ENCODE results near the gene ZNF554. TPM values are rescaled to one million over a fixed set of nuclear protein-coding genes. Genes with fewer than 3 reads are reported as not detected.
"Not testable (repeated sequence)": the region's sequence is repeated elsewhere in the genome, so short reads cannot be mapped to it uniquely, and the experiment has no call there.

ZNF554 gene
- total RNA-seq, 1 donor from 2014 or later, result 6.5 TPM

- no peak for DNase-seq (ENCODE audit: low read depth)
Observed at GRCh38 chr19:2790557-2791271, 29.0 kb upstream of the ZNF554 start.

GRCh38 chr19:2791440-2791839 is 28.2 kb upstream of the ZNF554 start:
- DNase-seq (ENCODE audit: low read depth), result no peak

- DNase-seq (ENCODE audit: low read depth), result no peak
Observed at GRCh38 chr19:2791876-2792275, 27.8 kb upstream of the ZNF554 start.

DNA sequence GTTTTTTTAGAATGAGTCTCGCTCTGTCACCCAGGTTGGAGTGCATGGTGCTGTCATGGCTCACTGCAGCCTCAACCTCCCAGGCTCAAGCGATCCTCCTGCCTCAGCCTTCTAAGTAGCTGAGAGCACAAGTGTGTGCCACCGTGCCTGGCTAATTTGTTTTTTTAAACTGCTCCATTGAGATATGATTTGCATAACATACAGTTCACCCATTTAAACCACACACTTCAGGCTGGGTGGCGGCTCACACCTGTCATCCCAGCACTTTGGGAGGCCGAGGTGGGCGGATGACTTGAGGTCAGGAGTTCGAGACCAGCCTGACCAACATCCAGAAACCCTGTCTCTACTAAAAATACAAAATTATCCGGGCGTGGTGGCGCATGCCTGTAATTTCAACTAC is 27.0 kb upstream of the ZNF554 start:
- not testable (repeated sequence) for DNase-seq (ENCODE audit: low read depth)

DNA sequence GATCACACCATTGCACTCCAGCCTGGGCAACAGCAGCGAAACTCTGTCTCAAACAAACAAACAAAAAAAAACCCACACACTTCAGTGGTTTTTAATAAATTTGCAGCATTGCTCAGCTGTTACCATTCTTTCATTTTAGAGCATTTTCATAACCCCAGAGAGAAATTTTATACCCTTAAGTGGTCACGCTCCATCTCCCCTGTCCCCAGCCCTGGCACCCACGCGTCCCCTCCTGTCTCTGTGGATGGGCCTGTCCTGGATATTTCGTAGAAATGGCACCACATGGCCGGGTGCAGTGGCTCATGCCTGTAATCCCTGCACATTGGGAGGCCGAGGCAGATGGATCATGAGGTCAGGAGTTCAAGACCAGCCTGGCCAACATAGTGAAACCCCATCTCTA is 26.5 kb upstream of the ZNF554 start:
- DNase-seq (ENCODE audit: low read depth), result no peak

- DNase-seq (ENCODE audit: low read depth), result no peak
Observed at GRCh38 chr19:2793577-2793976, 26.1 kb upstream of the ZNF554 start.

DNA sequence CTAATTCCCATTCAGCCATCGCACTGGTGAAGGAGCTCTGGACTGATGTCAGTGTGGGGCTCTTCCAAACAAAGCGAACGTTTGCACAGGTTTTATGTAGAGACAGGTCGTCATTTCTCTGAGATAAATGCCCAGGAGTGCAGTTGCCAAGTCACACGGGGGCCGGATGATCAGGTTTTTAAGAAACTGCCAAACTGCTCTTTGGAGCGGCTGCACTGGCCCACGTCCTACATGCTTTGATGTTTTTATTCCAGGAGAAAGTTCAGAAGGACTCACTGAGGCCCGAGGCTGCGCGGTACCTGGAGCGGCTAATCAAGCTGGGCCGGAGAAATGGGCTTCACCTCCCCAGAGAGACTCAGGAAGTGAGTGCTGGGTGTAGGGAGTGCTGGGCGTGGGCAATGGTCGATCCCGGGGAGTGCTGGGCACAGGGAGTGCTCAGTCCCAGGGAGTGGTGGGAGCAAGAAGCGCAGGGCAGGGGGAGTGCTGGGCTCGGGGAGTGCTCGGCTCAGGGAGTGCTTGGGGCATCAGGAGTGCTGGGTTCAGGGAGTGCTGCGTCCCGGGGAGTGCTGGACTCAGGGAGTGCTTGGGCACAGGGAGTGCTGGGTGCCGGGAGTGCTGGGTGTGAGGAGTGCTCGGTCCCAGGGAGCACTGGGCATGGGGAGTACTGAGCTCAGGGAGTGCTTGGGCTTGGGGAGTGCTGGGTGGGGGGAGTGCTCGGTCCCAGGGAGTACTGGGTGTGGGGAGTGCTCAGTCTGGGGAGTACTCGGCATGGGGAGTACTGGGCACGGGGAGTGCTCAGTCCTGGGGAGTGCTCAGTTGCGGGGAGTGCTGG is 23.6 kb upstream of the ZNF554 start:
- no peak for DNase-seq (ENCODE audit: low read depth)

DNA sequence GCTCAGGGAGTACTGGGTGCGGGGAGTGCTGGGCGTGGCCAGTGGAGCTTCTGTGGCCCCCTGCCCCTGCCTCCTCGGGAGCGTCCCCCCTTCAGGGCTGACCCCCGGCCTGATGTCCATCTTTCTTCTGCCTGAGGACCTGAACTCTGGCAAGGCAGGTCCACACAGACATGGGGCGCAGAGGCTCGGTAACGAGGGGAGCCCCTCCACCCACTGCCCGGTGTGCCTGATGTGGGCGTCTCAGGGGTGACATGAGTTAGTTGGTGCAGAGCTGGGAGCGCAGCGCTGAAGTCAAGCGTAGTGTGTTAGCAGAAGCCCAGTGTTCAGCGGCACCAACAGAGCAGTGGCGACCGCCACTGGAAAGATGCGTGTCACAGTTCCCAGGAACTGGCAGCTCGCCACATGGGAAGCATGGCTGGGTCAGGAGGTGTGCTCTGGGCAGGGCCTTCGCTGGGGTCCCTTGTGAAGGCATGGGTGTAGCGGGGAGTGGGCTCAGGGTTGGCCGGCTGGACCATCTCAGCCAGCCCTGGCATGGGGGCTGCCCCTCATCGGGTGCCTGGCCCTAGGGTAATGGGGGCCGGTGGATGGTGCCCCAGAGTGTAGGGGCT is 22.9 kb upstream of the ZNF554 start:
- DNase-seq (ENCODE audit: low read depth), result no peak

- no peak for DNase-seq (ENCODE audit: low read depth)
Observed at GRCh38 chr19:2797280-2797679, 22.4 kb upstream of the ZNF554 start.

- DNase-seq (ENCODE audit: low read depth), result peak; percentile 81
Observed at GRCh38 chr19:2798158-2798685, 21.4 kb upstream of the ZNF554 start.

GRCh38 chr19:2798733-2799132 is 20.9 kb upstream of the ZNF554 start:
- peak; percentile 48 for DNase-seq (ENCODE audit: low read depth)

GRCh38 chr19:2799273-2800020 is 20.2 kb upstream of the ZNF554 start:
- DNase-seq (ENCODE audit: low read depth), result no peak

DNA sequence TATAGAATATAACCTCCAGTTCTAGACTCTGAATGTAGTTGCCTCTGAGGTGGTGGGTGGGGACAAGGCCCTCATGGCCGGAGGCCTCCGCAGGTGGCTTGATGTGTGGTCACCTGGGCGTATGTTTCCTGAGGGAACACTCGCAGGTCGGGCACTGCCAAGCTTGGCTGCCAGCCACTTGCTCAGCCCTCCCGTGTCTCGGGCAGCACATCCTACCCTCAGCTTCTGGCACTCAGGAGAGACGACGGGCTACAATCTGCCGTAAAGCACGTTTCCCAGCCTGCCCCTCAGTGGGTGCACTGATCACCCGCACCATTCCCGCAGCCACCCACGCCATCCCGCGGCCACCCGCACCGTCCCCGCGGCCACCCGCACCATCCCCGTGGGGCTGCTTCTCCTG is 19.2 kb upstream of the ZNF554 start:
- DNase-seq (ENCODE audit: low read depth), result no peak

GRCh38 chr19:2802826-2803225 is 16.8 kb upstream of the ZNF554 start:
- DNase-seq (ENCODE audit: low read depth), result no peak

- DNase-seq (ENCODE audit: low read depth), result no peak
Observed at GRCh38 chr19:2803486-2804155, 16.0 kb upstream of the ZNF554 start.

DNA sequence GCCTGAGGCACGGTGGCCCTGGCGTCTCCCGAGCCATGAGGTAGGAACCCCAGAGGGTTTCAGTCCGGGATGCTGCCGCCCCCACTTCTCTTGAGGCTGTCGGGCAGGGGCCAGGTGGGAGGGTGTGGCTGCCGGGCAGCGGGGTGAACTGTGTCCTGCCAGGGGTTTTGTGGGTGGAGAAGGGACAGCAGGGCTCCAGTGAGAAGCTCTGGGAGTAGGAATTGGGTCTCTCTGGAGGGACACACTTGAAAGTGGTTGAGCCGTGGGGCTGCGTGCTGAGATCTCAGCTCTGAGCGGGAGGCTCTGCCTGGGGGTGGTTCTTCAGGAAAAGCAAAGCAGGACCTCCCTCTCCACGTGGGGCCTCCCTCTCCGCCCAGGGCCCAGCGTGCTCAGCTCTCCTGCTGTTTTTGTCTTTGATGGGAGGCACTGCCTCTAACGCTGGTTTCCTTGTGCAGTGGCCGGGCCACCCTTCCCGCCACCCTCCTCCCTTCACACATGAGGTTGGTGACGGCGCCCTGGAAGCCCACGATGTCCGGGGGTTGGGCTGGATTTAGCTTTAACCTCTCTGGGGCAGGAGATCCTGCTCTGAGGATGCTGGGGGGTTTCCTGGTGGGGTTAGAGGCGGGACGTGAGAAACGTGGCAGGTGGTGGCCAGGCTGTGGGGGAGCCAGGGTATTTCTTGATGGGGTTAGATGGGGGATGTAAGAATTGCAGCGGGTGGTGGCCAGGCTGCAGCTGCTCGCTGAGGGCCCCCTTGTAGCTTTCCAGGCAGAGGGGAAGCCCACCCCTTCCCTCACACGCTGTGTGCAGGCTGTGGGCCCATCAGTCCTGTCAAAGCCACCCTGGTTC is 15.3 kb upstream of the ZNF554 start:
- DNase-seq (ENCODE audit: low read depth), result no peak

- DNase-seq (ENCODE audit: low read depth), result no peak
Observed at GRCh38 chr19:2805261-2805900, 14.3 kb upstream of the ZNF554 start.

GRCh38 chr19:2805991-2806649 is 13.5 kb upstream of the ZNF554 start:
- no peak for DNase-seq (ENCODE audit: low read depth)

Data from myocyte (in vitro differentiated cells).